22Rv1 (cell line): ENCODE results near the gene SDK1.

Experiments used
- CTCF ChIP-seq: fragments of 450-650 bp; IDR thresholded peaks from 2 replicates; pipeline ENCODE4 v1.5.1; 2017; ENCODE audit warnings: mild to moderate bottlenecking
- ZFX ChIP-seq: fragments of 450-650 bp; IDR thresholded peaks from 2 replicates; pipeline ENCODE4 v1.6.1; 2017; ENCODE audit warnings: antibody characterized with exemption, borderline replicate concordance

- TF ChIP-seq CTCF (no peak), ZFX (no peak)
Measured at GRCh38 chr7:4048336-4048735, 747.3 kb downstream of the SDK1 start.
